ENCODE measurements around the gene CARD10.
A peak's percentile ranks its signal among the peaks of the same experiment; 100 is the strongest.

The CARD10 gene

DNA sequence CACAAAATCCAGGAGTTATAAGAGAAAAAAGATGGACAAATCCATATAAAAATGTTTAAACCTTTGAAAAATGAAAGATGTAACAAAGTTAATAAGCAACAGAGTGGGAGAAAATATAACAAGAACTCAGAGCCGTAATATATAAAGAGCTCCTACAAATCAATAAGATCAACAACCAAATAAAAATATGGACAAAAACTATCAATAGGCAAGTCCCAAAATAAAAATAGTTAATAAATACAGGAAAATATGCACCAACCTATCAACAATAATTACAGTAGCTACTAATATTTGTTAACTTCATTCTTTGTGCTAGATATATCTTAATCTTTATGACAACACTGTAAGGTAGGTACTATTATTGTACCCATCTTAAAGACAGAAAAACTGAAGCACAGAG, 2.8 kb downstream of the CARD10 start:
- Histone ChIP-seq H3K9ac (ENCODE audit: low read depth in 1 of 2, low read length in 2 of 2) (no peak overlapping the region), H3K4me3 (ENCODE audit: low read depth in 1 of 2, low read length in 2 of 2) (no peak overlapping the region), H3K4me1 (ENCODE audit: control insufficient read depth in 1 of 2, insufficient read depth in 2 of 2, low read length in 2 of 2) (peaks cover 34 to 40% of the 10 kb centered on the region in 2 donors), H3K36me3 (ENCODE audit: control insufficient read depth in 1 of 2, insufficient read depth in 2 of 2, low read length in 2 of 2) (peaks cover 14 to 21% of the 10 kb centered on the region in 2 donors), H3K27ac (ENCODE audit: low read depth, low read length) (no peak overlapping the region), H3K9me3 (ENCODE audit: control insufficient read depth in 1 of 2, low read length in 2 of 2) (no peaks in the 10 kb centered on the region), H3K27me3 (ENCODE audit: control insufficient read depth in 1 of 2, insufficient read depth in 2 of 2, low read length in 2 of 2) (peaks cover 0 to 4% of the 10 kb centered on the region in 2 donors)

DNA sequence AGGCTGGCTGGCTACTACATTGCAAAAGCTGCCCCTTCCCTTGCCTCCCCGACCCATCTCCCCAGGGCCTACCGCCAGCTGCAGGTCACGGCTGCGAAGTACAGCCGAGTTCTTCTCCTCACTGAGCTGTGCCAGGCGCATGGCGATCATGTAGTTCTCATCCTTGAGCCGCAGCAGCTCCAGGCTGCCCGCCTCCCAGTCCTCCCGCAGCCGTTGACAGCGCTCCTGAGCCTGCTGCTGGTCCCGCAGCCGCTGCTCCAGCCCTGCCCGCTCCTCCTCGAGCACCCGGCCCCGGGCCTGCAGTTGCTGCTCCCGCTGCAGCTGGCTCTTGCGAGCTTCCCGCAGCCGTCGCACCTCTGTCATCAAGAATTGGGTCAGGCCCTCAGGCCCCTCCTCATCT, 3.3 kb downstream of the CARD10 start:
- H3K9me3 ChIP-seq (ENCODE audit: control insufficient read depth in 1 of 2, low read length in 2 of 2): no peaks in the 10 kb centered on the region
- peaks cover 0 to 4% of the 10 kb centered on the region in 2 donors for H3K27me3 ChIP-seq (ENCODE audit: control insufficient read depth in 1 of 2, insufficient read depth in 2 of 2, low read length in 2 of 2)
- no peak overlapping the region for H3K27ac ChIP-seq (ENCODE audit: low read depth, low read length)
- no peak overlapping the region for H3K9ac ChIP-seq (ENCODE audit: low read depth in 1 of 2, low read length in 2 of 2)
- peaks cover 30 to 35% of the 10 kb centered on the region in 2 donors for H3K4me1 ChIP-seq (ENCODE audit: control insufficient read depth in 1 of 2, insufficient read depth in 2 of 2, low read length in 2 of 2)
- no peak overlapping the region for H3K4me3 ChIP-seq (ENCODE audit: low read depth in 1 of 2, low read length in 2 of 2)
- H3K36me3 ChIP-seq (ENCODE audit: control insufficient read depth in 1 of 2, insufficient read depth in 2 of 2, low read length in 2 of 2): peaks cover 15 to 21% of the 10 kb centered on the region in 2 donors

DNA sequence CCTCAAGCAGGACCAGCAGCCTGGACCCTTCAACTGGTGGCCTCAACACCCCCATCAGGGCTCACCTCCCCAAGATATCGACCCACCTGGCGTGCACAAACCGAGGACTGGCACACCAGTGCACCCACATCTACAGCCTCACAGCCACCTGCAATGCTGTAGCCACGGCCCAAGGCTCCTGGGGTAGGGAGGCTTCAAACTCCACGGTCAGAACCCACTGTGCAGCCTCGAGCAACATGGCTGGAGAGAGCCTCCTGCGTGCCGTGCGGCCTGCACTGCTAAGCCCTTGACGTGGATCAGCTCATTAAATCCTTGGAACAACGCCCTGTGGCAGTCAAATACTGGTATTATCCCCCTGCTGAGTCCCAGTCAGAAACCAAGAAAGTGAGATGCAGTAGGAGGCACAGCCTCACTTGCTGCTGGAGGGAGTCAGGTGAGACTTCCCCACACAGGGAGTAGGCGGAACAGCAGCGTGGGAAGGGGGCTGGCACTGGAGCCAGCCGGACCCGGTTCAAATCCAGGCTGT, 4.6 kb downstream of the CARD10 start:
- H3K27ac ChIP-seq (ENCODE audit: low read depth, low read length): no peak overlapping the region

DNA sequence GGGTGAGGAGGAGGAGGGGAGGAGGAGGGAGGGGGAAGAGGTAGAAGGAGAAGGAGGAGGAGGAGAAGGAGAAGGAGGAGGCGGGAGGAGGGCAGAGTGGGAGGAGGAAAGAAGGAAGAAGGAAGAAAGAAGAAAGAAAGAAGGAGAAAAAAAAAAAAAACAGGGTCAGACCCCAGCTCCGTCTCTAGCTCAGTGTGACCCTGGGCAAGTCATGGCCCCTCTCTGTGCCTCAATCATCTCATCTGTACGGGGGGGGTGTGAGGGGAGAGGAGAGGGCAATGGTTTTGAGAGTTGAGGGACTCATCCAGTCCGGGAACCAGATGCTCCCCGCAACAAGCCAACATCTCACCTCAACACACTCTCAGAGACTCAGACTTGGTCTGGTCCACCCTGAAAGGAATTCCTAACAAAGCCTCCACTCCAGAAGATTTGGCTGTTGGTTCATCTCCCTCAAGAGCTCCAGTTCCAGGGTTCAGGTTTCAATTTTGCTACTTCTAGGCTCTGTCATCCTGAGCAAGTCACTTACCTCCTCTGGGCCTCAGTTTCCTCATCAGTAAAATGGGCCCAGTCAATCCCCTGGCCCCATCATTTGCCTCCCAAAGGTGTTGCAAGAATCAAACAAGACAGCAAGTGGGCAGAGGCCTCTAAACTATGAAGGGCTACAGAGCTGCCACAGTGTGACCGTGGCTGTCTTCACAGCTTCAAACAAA, 7.7 kb downstream of the CARD10 start:
- H3K27me3 ChIP-seq (ENCODE audit: control insufficient read depth in 1 of 2, insufficient read depth in 2 of 2, low read length in 2 of 2): no peaks in the 10 kb centered on the region
- peak overlapping the region; percentile 63 for H3K27ac ChIP-seq (ENCODE audit: low read depth, low read length)
- H3K9ac ChIP-seq (ENCODE audit: low read depth in 1 of 2, low read length in 2 of 2): peak overlapping the region in 1 of 2 donors; percentile 36
- H3K36me3 ChIP-seq (ENCODE audit: control insufficient read depth in 1 of 2, insufficient read depth in 2 of 2, low read length in 2 of 2): peaks cover 25 to 31% of the 10 kb centered on the region in 2 donors
- H3K4me1 ChIP-seq (ENCODE audit: control insufficient read depth in 1 of 2, insufficient read depth in 2 of 2, low read length in 2 of 2): peaks cover 33 to 38% of the 10 kb centered on the region in 2 donors
- H3K9me3 ChIP-seq (ENCODE audit: control insufficient read depth in 1 of 2, low read length in 2 of 2): no peaks in the 10 kb centered on the region
- peak overlapping the region in 1 of 2 donors; percentile 29 for H3K4me3 ChIP-seq (ENCODE audit: low read depth in 1 of 2, low read length in 2 of 2)

More for the DNA sequence above, 4.6 kb downstream of the CARD10 start:
- Histone ChIP-seq H3K27me3 (ENCODE audit: control insufficient read depth in 1 of 2, insufficient read depth in 2 of 2, low read length in 2 of 2) (no peaks in the 10 kb centered on the region), H3K4me1 (ENCODE audit: control insufficient read depth in 1 of 2, insufficient read depth in 2 of 2, low read length in 2 of 2) (peaks cover 28 to 34% of the 10 kb centered on the region in 2 donors), H3K36me3 (ENCODE audit: control insufficient read depth in 1 of 2, insufficient read depth in 2 of 2, low read length in 2 of 2) (peaks cover 15 to 21% of the 10 kb centered on the region in 2 donors), H3K4me3 (ENCODE audit: low read depth in 1 of 2, low read length in 2 of 2) (no peak overlapping the region), H3K9ac (ENCODE audit: low read depth in 1 of 2, low read length in 2 of 2) (no peak overlapping the region), H3K9me3 (ENCODE audit: control insufficient read depth in 1 of 2, low read length in 2 of 2) (no peaks in the 10 kb centered on the region)

DNA sequence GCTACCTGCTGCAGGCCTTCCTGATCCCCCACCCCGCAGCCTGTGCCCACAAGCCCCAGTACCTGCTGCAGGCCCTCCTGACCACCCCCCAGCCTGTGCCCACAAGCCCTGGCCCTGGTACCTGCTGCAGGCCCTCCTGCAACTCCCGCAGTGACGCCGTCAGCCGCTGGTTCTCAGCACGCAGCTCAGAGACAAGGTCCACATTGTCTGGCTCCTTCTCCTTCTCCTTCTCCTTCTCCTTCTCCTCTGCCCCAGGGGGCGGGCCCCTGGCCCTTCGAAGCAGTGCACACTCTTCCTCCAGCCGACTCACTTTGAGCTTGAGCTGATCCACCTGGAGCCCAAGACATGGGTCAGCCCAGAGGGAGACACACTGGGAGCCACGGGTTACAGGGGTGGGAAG, 9.1 kb downstream of the CARD10 start:
- Histone ChIP-seq H3K9me3 (ENCODE audit: control insufficient read depth in 1 of 2, low read length in 2 of 2) (no peaks in the 10 kb centered on the region), H3K4me1 (ENCODE audit: control insufficient read depth in 1 of 2, insufficient read depth in 2 of 2, low read length in 2 of 2) (peaks cover 33 to 38% of the 10 kb centered on the region in 2 donors), H3K27me3 (ENCODE audit: control insufficient read depth in 1 of 2, insufficient read depth in 2 of 2, low read length in 2 of 2) (no peaks in the 10 kb centered on the region), H3K36me3 (ENCODE audit: control insufficient read depth in 1 of 2, insufficient read depth in 2 of 2, low read length in 2 of 2) (peaks cover 34 to 38% of the 10 kb centered on the region in 2 donors), H3K4me3 (ENCODE audit: low read depth in 1 of 2, low read length in 2 of 2) (no peak overlapping the region), H3K27ac (ENCODE audit: low read depth, low read length) (no peak overlapping the region), H3K9ac (ENCODE audit: low read depth in 1 of 2, low read length in 2 of 2) (peak overlapping the region in 1 of 2 donors; percentile 24)

DNA sequence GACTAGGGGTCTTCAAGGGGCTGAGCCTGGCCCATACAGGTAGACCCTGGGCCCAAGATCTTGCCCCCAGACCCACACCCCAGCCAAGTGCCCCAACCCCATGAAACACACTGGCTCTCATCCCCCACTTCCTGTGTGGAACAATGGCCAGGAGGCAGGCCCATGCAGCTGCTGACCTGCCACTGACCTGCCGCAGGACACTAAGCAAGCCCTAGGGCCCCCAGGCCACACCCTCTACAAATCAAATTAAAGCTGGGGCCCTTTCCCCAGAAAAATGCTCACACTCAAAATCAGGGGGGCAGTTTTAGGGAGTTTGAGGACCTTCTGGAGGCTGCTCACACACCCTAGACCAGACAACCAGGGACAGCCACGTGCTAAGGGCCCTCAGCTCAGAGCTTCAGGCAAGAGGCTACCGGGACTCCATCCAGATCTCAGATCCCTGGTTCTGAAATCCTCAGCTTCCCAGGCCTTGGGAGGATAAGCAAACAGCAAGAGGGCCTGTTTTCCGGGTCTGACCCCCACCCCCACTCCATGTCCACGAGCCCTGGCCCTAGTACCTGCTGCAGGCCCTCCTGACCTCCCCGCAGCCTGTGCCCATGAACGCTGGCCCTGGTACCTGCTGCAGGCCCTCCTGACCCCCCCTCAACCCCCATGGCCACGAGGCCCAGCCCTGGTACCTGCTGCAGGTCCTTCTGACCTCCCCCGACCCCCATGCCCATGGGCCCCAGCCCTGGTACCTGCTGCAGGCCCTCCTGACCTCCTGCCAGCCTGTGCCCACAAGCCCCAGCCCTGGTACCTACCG, 10.0 kb downstream of the CARD10 start:
- H3K4me3 ChIP-seq (ENCODE audit: low read depth in 1 of 2, low read length in 2 of 2): no peak overlapping the region
- H3K9me3 ChIP-seq (ENCODE audit: control insufficient read depth in 1 of 2, low read length in 2 of 2): no peaks in the 10 kb centered on the region
- no peak overlapping the region for H3K27ac ChIP-seq (ENCODE audit: low read depth, low read length)
- peak overlapping the region in 1 of 2 donors; percentile 16 for H3K9ac ChIP-seq (ENCODE audit: low read depth in 1 of 2, low read length in 2 of 2)
- peaks cover 41 to 44% of the 10 kb centered on the region in 2 donors for H3K4me1 ChIP-seq (ENCODE audit: control insufficient read depth in 1 of 2, insufficient read depth in 2 of 2, low read length in 2 of 2)
- peaks cover 28 to 38% of the 10 kb centered on the region in 2 donors for H3K36me3 ChIP-seq (ENCODE audit: control insufficient read depth in 1 of 2, insufficient read depth in 2 of 2, low read length in 2 of 2)
- H3K27me3 ChIP-seq (ENCODE audit: control insufficient read depth in 1 of 2, insufficient read depth in 2 of 2, low read length in 2 of 2): no peaks in the 10 kb centered on the region

DNA sequence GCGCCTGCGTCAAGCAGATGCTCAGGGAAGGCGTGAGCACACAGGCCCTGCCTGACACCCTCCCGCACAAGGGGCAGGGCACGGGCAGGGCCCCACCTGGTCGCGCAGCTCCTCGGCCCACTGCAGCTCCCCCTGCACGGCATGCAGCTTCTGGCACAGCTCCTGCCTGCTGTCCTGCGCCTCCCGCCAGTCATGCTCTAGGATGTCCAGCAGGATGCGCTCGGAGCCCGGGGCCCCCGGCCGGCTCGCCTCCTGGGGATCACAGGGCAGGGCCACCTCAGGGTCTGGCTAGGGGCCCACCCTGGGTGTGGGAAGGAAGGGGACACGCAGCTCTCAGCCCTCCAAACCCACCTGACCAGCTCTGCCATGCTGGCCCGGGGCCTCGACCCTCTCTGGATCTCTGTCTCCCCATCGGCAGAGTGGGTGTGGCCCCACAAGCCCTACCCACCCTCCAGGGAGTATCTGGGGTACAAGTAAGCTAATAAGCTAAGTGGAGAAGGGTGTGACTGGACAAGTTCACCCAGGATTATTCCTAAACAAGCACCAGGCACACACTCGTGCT, 10.7 kb downstream of the CARD10 start:
- peak overlapping the region in 1 of 2 donors; percentile 16 for H3K9ac ChIP-seq (ENCODE audit: low read depth in 1 of 2, low read length in 2 of 2)
- H3K4me3 ChIP-seq (ENCODE audit: low read depth in 1 of 2, low read length in 2 of 2): no peak overlapping the region
- H3K4me1 ChIP-seq (ENCODE audit: control insufficient read depth in 1 of 2, insufficient read depth in 2 of 2, low read length in 2 of 2): peaks cover 48 to 50% of the 10 kb centered on the region in 2 donors
- peaks cover 30 to 41% of the 10 kb centered on the region in 2 donors for H3K36me3 ChIP-seq (ENCODE audit: control insufficient read depth in 1 of 2, insufficient read depth in 2 of 2, low read length in 2 of 2)
- no peaks in the 10 kb centered on the region for H3K9me3 ChIP-seq (ENCODE audit: control insufficient read depth in 1 of 2, low read length in 2 of 2)
- H3K27me3 ChIP-seq (ENCODE audit: control insufficient read depth in 1 of 2, insufficient read depth in 2 of 2, low read length in 2 of 2): no peaks in the 10 kb centered on the region
- no peak overlapping the region for H3K27ac ChIP-seq (ENCODE audit: low read depth, low read length)

DNA sequence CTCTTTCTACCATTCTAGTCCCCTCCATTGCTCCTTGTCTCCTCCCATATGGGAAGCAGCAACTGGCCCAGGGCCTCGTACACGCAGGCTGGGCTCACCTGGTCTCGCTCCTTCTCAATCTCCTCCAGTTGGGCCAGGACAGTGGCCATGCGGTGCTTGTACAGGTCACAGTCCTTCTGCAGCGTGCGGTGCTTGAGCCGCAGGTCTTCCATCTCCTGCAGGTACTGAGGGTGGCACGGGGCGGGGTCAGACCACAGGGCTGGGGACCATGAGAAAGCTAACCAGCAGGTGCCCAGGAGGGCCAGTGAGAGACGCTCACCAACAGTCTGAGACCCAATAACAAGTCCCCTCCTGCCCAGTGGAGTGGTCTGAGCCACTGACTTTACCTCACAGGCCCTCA, 11.5 kb downstream of the CARD10 start:
- H3K9ac ChIP-seq (ENCODE audit: low read depth in 1 of 2, low read length in 2 of 2): no peak overlapping the region
- H3K4me1 ChIP-seq (ENCODE audit: control insufficient read depth in 1 of 2, insufficient read depth in 2 of 2, low read length in 2 of 2): peaks cover 50 to 54% of the 10 kb centered on the region in 2 donors
- H3K27ac ChIP-seq (ENCODE audit: low read depth, low read length): no peak overlapping the region
- H3K36me3 ChIP-seq (ENCODE audit: control insufficient read depth in 1 of 2, insufficient read depth in 2 of 2, low read length in 2 of 2): peaks cover 30 to 41% of the 10 kb centered on the region in 2 donors
- no peaks in the 10 kb centered on the region for H3K27me3 ChIP-seq (ENCODE audit: control insufficient read depth in 1 of 2, insufficient read depth in 2 of 2, low read length in 2 of 2)
- H3K9me3 ChIP-seq (ENCODE audit: control insufficient read depth in 1 of 2, low read length in 2 of 2): no peaks in the 10 kb centered on the region
- H3K4me3 ChIP-seq (ENCODE audit: low read depth in 1 of 2, low read length in 2 of 2): no peak overlapping the region

DNA sequence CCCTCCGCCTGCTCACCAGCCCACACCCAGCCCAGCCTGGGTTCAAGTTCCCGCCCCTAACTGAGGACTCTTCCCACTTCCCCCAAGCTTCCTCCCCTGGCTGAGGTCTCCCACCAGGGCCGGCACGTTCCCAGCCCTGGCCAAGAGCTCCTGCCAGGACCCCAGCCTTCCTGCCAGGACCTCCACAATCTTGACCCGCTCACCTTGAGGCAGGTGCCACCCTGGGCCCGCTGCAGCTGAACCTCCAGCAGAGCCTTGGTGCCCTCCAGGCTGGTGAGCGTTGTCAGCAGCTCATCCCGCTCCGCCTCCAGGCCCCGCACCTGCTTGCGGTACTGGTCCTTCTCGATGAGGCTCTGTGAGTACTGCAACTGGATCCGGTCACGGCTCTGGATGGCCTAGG, 13.2 kb downstream of the CARD10 start:
- Histone ChIP-seq H3K9ac (ENCODE audit: low read depth in 1 of 2, low read length in 2 of 2) (no peak overlapping the region), H3K36me3 (ENCODE audit: control insufficient read depth in 1 of 2, insufficient read depth in 2 of 2, low read length in 2 of 2) (peaks cover 23 to 41% of the 10 kb centered on the region in 2 donors), H3K9me3 (ENCODE audit: control insufficient read depth in 1 of 2, low read length in 2 of 2) (no peaks in the 10 kb centered on the region), H3K4me1 (ENCODE audit: control insufficient read depth in 1 of 2, insufficient read depth in 2 of 2, low read length in 2 of 2) (peaks cover 55 to 57% of the 10 kb centered on the region in 2 donors), H3K27ac (ENCODE audit: low read depth, low read length) (no peak overlapping the region), H3K4me3 (ENCODE audit: low read depth in 1 of 2, low read length in 2 of 2) (no peak overlapping the region), H3K27me3 (ENCODE audit: control insufficient read depth in 1 of 2, insufficient read depth in 2 of 2, low read length in 2 of 2) (no peaks in the 10 kb centered on the region)

DNA sequence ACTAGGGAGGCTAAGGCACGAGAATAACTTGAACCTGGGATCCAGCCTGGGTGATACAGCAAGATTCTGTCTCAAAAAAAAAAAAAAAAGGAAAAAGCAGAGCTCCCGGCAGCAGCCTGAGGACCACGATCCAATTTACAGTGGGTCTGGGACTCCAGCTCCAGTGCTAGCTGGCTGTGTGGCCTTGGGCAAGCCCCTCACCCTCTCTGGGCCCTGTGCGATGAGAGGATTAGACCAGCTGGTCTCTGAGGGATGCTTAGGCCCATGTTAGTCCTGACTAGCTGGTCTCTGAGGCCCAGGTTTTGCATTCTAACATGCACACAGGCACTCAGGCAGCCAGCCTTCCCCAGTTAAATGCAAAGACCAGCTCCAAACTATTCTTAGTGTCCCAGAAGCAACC, 13.7 kb downstream of the CARD10 start:
- no peaks in the 10 kb centered on the region for H3K9me3 ChIP-seq (ENCODE audit: control insufficient read depth in 1 of 2, low read length in 2 of 2)
- H3K4me3 ChIP-seq (ENCODE audit: low read depth in 1 of 2, low read length in 2 of 2): no peak overlapping the region
- H3K36me3 ChIP-seq (ENCODE audit: control insufficient read depth in 1 of 2, insufficient read depth in 2 of 2, low read length in 2 of 2): peaks cover 26 to 44% of the 10 kb centered on the region in 2 donors
- no peaks in the 10 kb centered on the region for H3K27me3 ChIP-seq (ENCODE audit: control insufficient read depth in 1 of 2, insufficient read depth in 2 of 2, low read length in 2 of 2)
- H3K9ac ChIP-seq (ENCODE audit: low read depth in 1 of 2, low read length in 2 of 2): no peak overlapping the region
- no peak overlapping the region for H3K27ac ChIP-seq (ENCODE audit: low read depth, low read length)
- peaks cover 59% of the 10 kb centered on the region in 2 donors for H3K4me1 ChIP-seq (ENCODE audit: control insufficient read depth in 1 of 2, insufficient read depth in 2 of 2, low read length in 2 of 2)

Measured in duodenal mucosa (tissue), 2 donors.